HCT116 (cell line): ENCODE results near the gene SOS1.

ENCODE experiments used
- TF ChIP-seq, protein P1 (sequence below): IDR thresholded peaks from 2 replicates; pipeline ENCODE4 v1.6.1; 2012
- TF ChIP-seq, protein P2 (sequence below), 3 experiments: fragments of 200-600 bp in 1 of 3; sonication (generic) in 1 of 3; IDR thresholded peaks in 2 of 3; conservative IDR thresholded peaks in 1 of 3; 2 replicates each; pipeline ENCODE4 v1.5.1; 2012 to 2017; ENCODE audit warnings: low read depth in 2 of 3, low read length in 2 of 3, antibody characterized with exemption in 1 of 3, borderline replicate concordance in 1 of 3, control low read depth in 1 of 3, mild to moderate bottlenecking in 1 of 3, mixed read lengths in 1 of 3, mixed run types in 1 of 3, moderate library complexity in 1 of 3; ENCODE audit not compliant: insufficient read depth in 1 of 3

GRCh38 chr2:38982498-38982897 lies 138.4 kb downstream of the SOS1 start:
- TF ChIP-seq, protein P1, sequence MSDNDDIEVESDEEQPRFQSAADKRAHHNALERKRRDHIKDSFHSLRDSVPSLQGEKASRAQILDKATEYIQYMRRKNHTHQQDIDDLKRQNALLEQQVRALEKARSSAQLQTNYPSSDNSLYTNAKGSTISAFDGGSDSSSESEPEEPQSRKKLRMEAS = no peak
- TF ChIP-seq, protein P2, sequence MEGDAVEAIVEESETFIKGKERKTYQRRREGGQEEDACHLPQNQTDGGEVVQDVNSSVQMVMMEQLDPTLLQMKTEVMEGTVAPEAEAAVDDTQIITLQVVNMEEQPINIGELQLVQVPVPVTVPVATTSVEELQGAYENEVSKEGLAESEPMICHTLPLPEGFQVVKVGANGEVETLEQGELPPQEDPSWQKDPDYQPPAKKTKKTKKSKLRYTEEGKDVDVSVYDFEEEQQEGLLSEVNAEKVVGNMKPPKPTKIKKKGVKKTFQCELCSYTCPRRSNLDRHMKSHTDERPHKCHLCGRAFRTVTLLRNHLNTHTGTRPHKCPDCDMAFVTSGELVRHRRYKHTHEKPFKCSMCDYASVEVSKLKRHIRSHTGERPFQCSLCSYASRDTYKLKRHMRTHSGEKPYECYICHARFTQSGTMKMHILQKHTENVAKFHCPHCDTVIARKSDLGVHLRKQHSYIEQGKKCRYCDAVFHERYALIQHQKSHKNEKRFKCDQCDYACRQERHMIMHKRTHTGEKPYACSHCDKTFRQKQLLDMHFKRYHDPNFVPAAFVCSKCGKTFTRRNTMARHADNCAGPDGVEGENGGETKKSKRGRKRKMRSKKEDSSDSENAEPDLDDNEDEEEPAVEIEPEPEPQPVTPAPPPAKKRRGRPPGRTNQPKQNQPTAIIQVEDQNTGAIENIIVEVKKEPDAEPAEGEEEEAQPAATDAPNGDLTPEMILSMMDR (IDR thresholded peaks at IDR 0.05 in 2 of 3, conservative IDR thresholded peaks at IDR 0.05 in 1 of 3; ENCODE audit: borderline replicate concordance in 1 of 3, insufficient read depth in 1 of 3, low read depth in 2 of 3, low read length in 2 of 3) = no peak
